Smooth muscle cell (in vitro differentiated cells): Measurements from ENCODE around the gene SSH3. TPM values are rescaled to one million over a fixed set of nuclear protein-coding genes. Genes with fewer than 3 reads are reported as not detected.

ENCODE experiments used
- DNase-seq: peaks from one replicate; lab custom pipeline; 2025; ENCODE audit not compliant: unreplicated experiment; lab: John Stamatoyannopoulos, UW
- H2AFZ ChIP-seq: fragments of 200-600 bp; sonication (generic); 2 replicates; pipeline ENCODE4 v1.6.0; 2016; ENCODE audit warnings: antibody characterized with exemption, low read depth, mild to moderate bottlenecking
- H3F3A ChIP-seq: fragments of 200-600 bp; sonication (generic); 2 replicates; pipeline ENCODE4 v1.6.0; 2017; ENCODE audit warnings: antibody characterized with exemption, low read depth
- H3K27ac ChIP-seq: fragments of 200-600 bp; sonication (generic); 2 replicates; pipeline ENCODE4 v1.5.1; 2016; ENCODE audit warnings: low read depth, mild to moderate bottlenecking
- H3K27me3 ChIP-seq: fragments of 200-600 bp; sonication (generic); 2 replicates; pipeline ENCODE4 v1.6.1; 2016; ENCODE audit warnings: low read depth, mild to moderate bottlenecking
- H3K36me3 ChIP-seq: fragments of 200-600 bp; sonication (generic); 2 replicates; pipeline ENCODE4 v1.5.1; 2016; ENCODE audit warnings: low read depth
- H3K4me1 ChIP-seq: fragments of 200-600 bp; sonication (generic); 2 replicates; pipeline ENCODE4 v1.5.1; 2016; ENCODE audit warnings: low read depth
- H3K4me2 ChIP-seq: fragments of 200-600 bp; sonication (generic); 2 replicates; pipeline ENCODE4 v1.6.0; 2016; ENCODE audit warnings: mild to moderate bottlenecking
- H3K4me3 ChIP-seq: fragments of 200-600 bp; sonication (generic); 2 replicates; pipeline ENCODE4 v1.5.1; 2016; ENCODE audit warnings: mild to moderate bottlenecking
- H3K79me2 ChIP-seq: fragments of 200-600 bp; sonication (generic); 2 replicates; pipeline ENCODE4 v1.6.0; 2016; ENCODE audit warnings: low read depth, mild to moderate bottlenecking
- H3K9ac ChIP-seq: fragments of 200-600 bp; sonication (generic); 2 replicates; pipeline ENCODE4 v1.6.0; 2016; ENCODE audit warnings: low read depth
- H3K9me3 ChIP-seq: fragments of 200-600 bp; sonication (generic); replicated peaks from 2 replicates; pipeline ENCODE4 v1.5.1; 2016; ENCODE audit warnings: low read depth
- H4K20me1 ChIP-seq: fragments of 200-600 bp; sonication (generic); 2 replicates; pipeline ENCODE4 v1.6.0; 2016; ENCODE audit warnings: low read depth
- CTCF ChIP-seq: fragments of 200-600 bp; sonication (generic); IDR thresholded peaks from 2 replicates; pipeline ENCODE4 v1.5.1; 2017; ENCODE audit warnings: borderline replicate concordance, mild to moderate bottlenecking, antibody characterized with exemption; ENCODE audit not compliant: insufficient read depth, poor library complexity, severe bottlenecking
- WGBS: methylation state at CpG from one replicate; pipeline ENCODE4 v1.1.7; 2016; ENCODE audit warnings: low lambda C conversion rate; 5-methylcytosine and 5-hydroxymethylcytosine counted together
- polyA plus RNA-seq: library from polyadenylated mRNA; unstranded; fragments of >200 nt; fragmentation: Nextera tagmentation; extraction: Ambion mirVana; gene quantifications from 2 replicates; pipeline ENCODE4 v1.2.1, GENCODE V29; 2016
- total RNA-seq: library from RNA; depleted of rRNA; stranded (reverse); fragments of >200 nt; gene quantifications from 2 replicates; pipeline ENCODE4 v1.2.3, GENCODE V29; 2014

The SSH3 gene
- total and polyA plus RNA-seq, 2 experiments from 2014 or later: 23.9 to 29.3 TPM

DNA sequence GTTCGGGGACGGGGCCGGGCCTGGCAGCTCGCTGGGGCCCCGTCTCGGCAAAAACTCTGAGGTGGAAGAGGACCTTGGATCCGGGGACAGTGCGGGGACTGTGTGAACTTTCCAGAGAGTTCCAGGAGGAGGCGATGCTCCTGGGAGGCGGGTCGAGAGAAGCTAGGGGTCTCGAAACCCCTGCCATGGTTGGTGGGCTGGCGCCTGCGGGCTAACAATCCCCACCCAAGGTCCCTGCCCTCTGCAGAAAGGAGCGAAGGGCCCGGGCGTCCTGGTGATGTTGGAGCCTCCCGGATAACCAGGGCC lies 41.7 kb upstream of the SSH3 start:
- Histone ChIP-seq H3K79me2 (peaks cover 6% of the 10 kb centered on the region), H3K4me3 (peak overlapping the region; percentile 46), H2AFZ (no peak overlapping the region), H3K9me3 (no peaks in the 10 kb centered on the region), H3K4me2 (peak overlapping the region; percentile 87), H3K9ac (no peak overlapping the region), H3K36me3 (no peaks in the 10 kb centered on the region), H3F3A (peaks cover 12% of the 10 kb centered on the region), H3K27ac (no peak overlapping the region), H3K4me1 (no peaks in the 10 kb centered on the region), H4K20me1 (no peaks in the 10 kb centered on the region), H3K27me3 (no peaks in the 10 kb centered on the region)
- DNase-seq: no peak
- no peak for TF ChIP-seq CTCF
- 11% methylated on average over 16 of the region's 18 CpGs for WGBS

DNA sequence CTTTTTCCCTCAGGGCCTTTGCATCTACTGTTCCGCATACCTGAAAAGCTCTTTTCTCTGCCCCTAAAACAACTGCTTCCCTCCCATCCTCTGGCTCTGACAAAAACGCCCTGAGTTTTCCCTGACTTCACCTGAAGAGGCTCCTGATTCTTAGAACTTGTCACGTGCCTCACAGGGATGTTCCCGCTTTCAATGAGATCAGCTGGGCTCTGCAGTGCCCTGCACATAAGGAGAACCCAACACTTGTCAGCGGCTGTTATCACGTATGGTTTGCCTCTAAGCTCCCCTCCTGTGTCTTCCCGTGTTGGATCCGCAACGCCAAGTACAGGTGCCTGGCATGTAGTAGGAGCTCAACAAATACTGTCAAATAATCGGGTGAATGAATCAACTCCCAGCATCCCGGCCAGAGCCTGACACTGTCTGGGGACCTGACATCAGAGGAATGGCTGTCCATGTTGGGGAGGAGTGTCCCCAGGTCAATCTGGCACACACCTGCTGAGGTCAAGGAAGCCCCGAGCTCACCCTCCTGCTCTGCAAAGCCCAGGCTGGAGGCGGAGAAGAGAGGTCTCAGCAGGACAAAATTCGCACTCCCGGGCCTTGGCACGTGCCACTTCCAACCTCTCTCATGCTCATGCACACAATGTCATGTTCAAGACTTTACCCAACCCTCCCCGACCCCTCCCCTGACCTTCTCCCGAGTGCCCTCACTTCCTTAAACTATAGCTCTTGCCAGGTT lies 41.2 kb upstream of the SSH3 start:
- H3K4me2 ChIP-seq: peak overlapping the region; percentile 87
- H3K4me1 ChIP-seq: no peaks in the 10 kb centered on the region
- no peaks in the 10 kb centered on the region for H3K9me3 ChIP-seq
- peaks cover 12% of the 10 kb centered on the region for H3F3A ChIP-seq
- peak overlapping the region; percentile 46 for H3K4me3 ChIP-seq
- no peaks in the 10 kb centered on the region for H3K36me3 ChIP-seq
- no peaks in the 10 kb centered on the region for H3K27me3 ChIP-seq
- H3K27ac ChIP-seq: no peak overlapping the region
- WGBS: 58% methylated on average over 18 of the region's 18 CpGs
- H3K79me2 ChIP-seq: peaks cover 12% of the 10 kb centered on the region
- H2AFZ ChIP-seq: no peak overlapping the region
- no peaks in the 10 kb centered on the region for H4K20me1 ChIP-seq
- no peak for TF ChIP-seq CTCF
- H3K9ac ChIP-seq: no peak overlapping the region
- DNase-seq: no peak

- peaks cover 7% of the 10 kb centered on the region for H4K20me1 ChIP-seq
- H3K9ac ChIP-seq: no peak overlapping the region
- H3K4me3 ChIP-seq: no peak overlapping the region
- peaks cover 7% of the 10 kb centered on the region for H3F3A ChIP-seq
- no peak overlapping the region for H3K4me2 ChIP-seq
- no peaks in the 10 kb centered on the region for H3K9me3 ChIP-seq
- H2AFZ ChIP-seq: no peak overlapping the region
- no peaks in the 10 kb centered on the region for H3K36me3 ChIP-seq
- DNase-seq: peak; percentile 24
- WGBS: 63% methylated on average over 22 of the region's 22 CpGs
- no peak overlapping the region for H3K27ac ChIP-seq
- H3K27me3 ChIP-seq: no peaks in the 10 kb centered on the region
- TF ChIP-seq CTCF: peak; percentile 66
- H3K4me1 ChIP-seq: no peaks in the 10 kb centered on the region
- H3K79me2 ChIP-seq: peaks cover 21% of the 10 kb centered on the region
Measured at GRCh38 chr11:67262731-67263675, 40.3 kb upstream of the SSH3 start.
